Measurements from ENCODE around the gene AQP12B. TPM values are rescaled to one million over a fixed set of nuclear protein-coding genes. Genes with fewer than 3 reads are reported as not detected.
"Not testable (repeated sequence)": the region's sequence is repeated elsewhere in the genome, so short reads cannot be mapped to it uniquely, and the experiment has no call there.

Gene AQP12B
- not detected for polyA plus RNA-seq (2012; ENCODE audit: low read depth, missing spikeins)

- DNase-seq (ENCODE audit: insufficient read length, low spot score) = not testable (repeated sequence)
- FAIRE-seq = peak; percentile 41
Measured at GRCh38 chr2:240682431-240683224, at the start of gene AQP12B. AQP12B (minus strand) TSS chr2:240682885; CDS start chr2:240682837, 48 bp downstream.

GRCh38 chr2:240732184-240732583 lies 49.5 kb upstream of the AQP12B start:
- TF ChIP-seq SPI1 (IDR thresholded peaks at IDR 0.05; ENCODE audit: low read depth, low read length) (no peak), POLR2AphosphoS5 (IDR thresholded peaks at IDR 0.05; ENCODE audit: low read depth, low read length) (no peak), POU2F2 (IDR thresholded peaks at IDR 0.05; ENCODE audit: low read depth, low read length) (no peak), POLR2A (IDR thresholded peaks at IDR 0.05; ENCODE audit: low read depth, low read length) (no peak), PAX5 (IDR thresholded peaks at IDR 0.05; ENCODE audit: insufficient read depth, low read length, severe bottlenecking) (no peak), TAF1 (IDR thresholded peaks at IDR 0.05; ENCODE audit: low read depth, low read length) (no peak)
- no peak for FAIRE-seq
- no peak for DNase-seq (ENCODE audit: insufficient read length, low spot score)

- FAIRE-seq (no peak), DNase-seq (ENCODE audit: insufficient read length, low spot score) (no peak)
- TF ChIP-seq POLR2AphosphoS5 (IDR thresholded peaks at IDR 0.05; ENCODE audit: low read depth, low read length) (no peak), POLR2A (IDR thresholded peaks at IDR 0.05; ENCODE audit: low read depth, low read length) (no peak), TAF1 (IDR thresholded peaks at IDR 0.05; ENCODE audit: low read depth, low read length) (no peak), PAX5 (IDR thresholded peaks at IDR 0.05; ENCODE audit: insufficient read depth, low read length, severe bottlenecking) (no peak), POU2F2 (IDR thresholded peaks at IDR 0.05; ENCODE audit: low read depth, low read length) (no peak), SPI1 (IDR thresholded peaks at IDR 0.05; ENCODE audit: low read depth, low read length) (no peak)
Measured at GRCh38 chr2:240731178-240731545, 48.5 kb upstream of the AQP12B start.

- FAIRE-seq (no peak), DNase-seq (ENCODE audit: insufficient read length, low spot score) (no peak)
- no peak for TF ChIP-seq PAX5 (IDR thresholded peaks at IDR 0.05; ENCODE audit: insufficient read depth, low read length, severe bottlenecking)
- no peak for TF ChIP-seq TAF1 (IDR thresholded peaks at IDR 0.05; ENCODE audit: low read depth, low read length)
- TF ChIP-seq POU2F2 (IDR thresholded peaks at IDR 0.05; ENCODE audit: low read depth, low read length) = no peak
- no peak for TF ChIP-seq SPI1 (IDR thresholded peaks at IDR 0.05; ENCODE audit: low read depth, low read length)
- TF ChIP-seq POLR2A (IDR thresholded peaks at IDR 0.05; ENCODE audit: low read depth, low read length) = no peak
Measured at GRCh38 chr2:240730501-240731177, 48.0 kb upstream of the AQP12B start.

GRCh38 chr2:240728827-240729226 lies 46.1 kb upstream of the AQP12B start:
- TF ChIP-seq PAX5 (IDR thresholded peaks at IDR 0.05; ENCODE audit: insufficient read depth, low read length, severe bottlenecking) (no peak), POLR2AphosphoS5 (IDR thresholded peaks at IDR 0.05; ENCODE audit: low read depth, low read length) (no peak), POLR2A (IDR thresholded peaks at IDR 0.05; ENCODE audit: low read depth, low read length) (no peak), TAF1 (IDR thresholded peaks at IDR 0.05; ENCODE audit: low read depth, low read length) (no peak), POU2F2 (IDR thresholded peaks at IDR 0.05; ENCODE audit: low read depth, low read length) (no peak), SPI1 (IDR thresholded peaks at IDR 0.05; ENCODE audit: low read depth, low read length) (no peak)
- FAIRE-seq (no peak), DNase-seq (ENCODE audit: insufficient read length, low spot score) (no peak)

- DNase-seq (ENCODE audit: insufficient read length, low spot score) (no peak), FAIRE-seq (no peak)
- TF ChIP-seq POU2F2 (IDR thresholded peaks at IDR 0.05; ENCODE audit: low read depth, low read length) (no peak), TAF1 (IDR thresholded peaks at IDR 0.05; ENCODE audit: low read depth, low read length) (no peak), POLR2AphosphoS5 (IDR thresholded peaks at IDR 0.05; ENCODE audit: low read depth, low read length) (no peak), SPI1 (IDR thresholded peaks at IDR 0.05; ENCODE audit: low read depth, low read length) (no peak), PAX5 (IDR thresholded peaks at IDR 0.05; ENCODE audit: insufficient read depth, low read length, severe bottlenecking) (no peak), POLR2A (IDR thresholded peaks at IDR 0.05; ENCODE audit: low read depth, low read length) (no peak)
Measured at GRCh38 chr2:240728361-240728760, 45.7 kb upstream of the AQP12B start.

- DNase-seq (ENCODE audit: insufficient read length, low spot score) = no peak
- FAIRE-seq = no peak
- no peak for TF ChIP-seq TAF1 (IDR thresholded peaks at IDR 0.05; ENCODE audit: low read depth, low read length)
- no peak for TF ChIP-seq SPI1 (IDR thresholded peaks at IDR 0.05; ENCODE audit: low read depth, low read length)
- no peak for TF ChIP-seq POLR2A (IDR thresholded peaks at IDR 0.05; ENCODE audit: low read depth, low read length)
- TF ChIP-seq PAX5 (IDR thresholded peaks at IDR 0.05; ENCODE audit: insufficient read depth, low read length, severe bottlenecking) = no peak
- TF ChIP-seq POLR2AphosphoS5 (IDR thresholded peaks at IDR 0.05; ENCODE audit: low read depth, low read length) = no peak
- no peak for TF ChIP-seq POU2F2 (IDR thresholded peaks at IDR 0.05; ENCODE audit: low read depth, low read length)
Measured at GRCh38 chr2:240727913-240728312, 45.2 kb upstream of the AQP12B start.

GRCh38 chr2:240727439-240727838 lies 44.8 kb upstream of the AQP12B start:
- TF ChIP-seq POLR2A (IDR thresholded peaks at IDR 0.05; ENCODE audit: low read depth, low read length) (no peak), PAX5 (IDR thresholded peaks at IDR 0.05; ENCODE audit: insufficient read depth, low read length, severe bottlenecking) (no peak), SPI1 (IDR thresholded peaks at IDR 0.05; ENCODE audit: low read depth, low read length) (no peak), POLR2AphosphoS5 (IDR thresholded peaks at IDR 0.05; ENCODE audit: low read depth, low read length) (no peak), TAF1 (IDR thresholded peaks at IDR 0.05; ENCODE audit: low read depth, low read length) (no peak), POU2F2 (IDR thresholded peaks at IDR 0.05; ENCODE audit: low read depth, low read length) (no peak)
- DNase-seq (ENCODE audit: insufficient read length, low spot score) = no peak
- no peak for FAIRE-seq

GRCh38 chr2:240726876-240727275 lies 44.2 kb upstream of the AQP12B start:
- DNase-seq (ENCODE audit: insufficient read length, low spot score) = no peak
- no peak for TF ChIP-seq SPI1 (IDR thresholded peaks at IDR 0.05; ENCODE audit: low read depth, low read length)
- no peak for TF ChIP-seq TAF1 (IDR thresholded peaks at IDR 0.05; ENCODE audit: low read depth, low read length)
- TF ChIP-seq POLR2AphosphoS5 (IDR thresholded peaks at IDR 0.05; ENCODE audit: low read depth, low read length) = no peak
- no peak for TF ChIP-seq PAX5 (IDR thresholded peaks at IDR 0.05; ENCODE audit: insufficient read depth, low read length, severe bottlenecking)
- TF ChIP-seq POU2F2 (IDR thresholded peaks at IDR 0.05; ENCODE audit: low read depth, low read length) = no peak
- TF ChIP-seq POLR2A (IDR thresholded peaks at IDR 0.05; ENCODE audit: low read depth, low read length) = no peak
- no peak for FAIRE-seq

Measured in GM12891 (cell line).